A204.1 (cell line): ENCODE measurements around the gene SPG7.

Experiments used
- FAIRE-seq: peaks from 2 replicates; lab custom pipeline; 2012; peaks lifted over from hg19 to GRCh38; lab: Jason Lieb, UNC

SPG7 gene

GRCh38 chr16:89600956-89601355, 92.8 kb downstream of the SPG7 start:
- no peak for FAIRE-seq

- no peak for FAIRE-seq
Observed at GRCh38 chr16:89601906-89602272, 93.7 kb downstream of the SPG7 start.

GRCh38 chr16:89602273-89602951, 94.2 kb downstream of the SPG7 start:
- FAIRE-seq, result no peak

- no peak for FAIRE-seq
Observed at GRCh38 chr16:89602952-89603590, 94.9 kb downstream of the SPG7 start.

- no peak for FAIRE-seq
Observed at GRCh38 chr16:89604764-89605163, 96.6 kb downstream of the SPG7 start.

- FAIRE-seq, result no peak
Observed at GRCh38 chr16:89605186-89605970, 97.2 kb downstream of the SPG7 start.

- FAIRE-seq, result no peak
Observed at GRCh38 chr16:89606006-89606405, 97.8 kb downstream of the SPG7 start.
